ENCODE data around the gene DDR2. TPM values are rescaled to one million over a fixed set of nuclear protein-coding genes. Genes with fewer than 3 reads are reported as not detected.
A peak's percentile ranks its signal among the peaks of the same experiment; 100 is the strongest.
"Not testable (repeated sequence)": the region's sequence is repeated elsewhere in the genome, so short reads cannot be mapped to it uniquely, and the experiment has no call there.

Gene DDR2
- total RNA-seq (19.8 TPM), polyA plus RNA-seq (ENCODE audit: insufficient read depth, low read depth, low replicate concordance) (3.9 TPM)
- long read RNA-seq, donor 1, partial matches to known transcripts = 0 of 1 reads
- long read RNA-seq, donor 1, other reads (novel, unspliced or antisense) = 0 of 1 reads
- long read RNA-seq, donor 2, partial matches to known transcripts = 0 of 1 reads
- long read RNA-seq, donor 2, other reads (novel, unspliced or antisense) = 0 of 1 reads
- long read RNA-seq, donor 3 = 0 reads
- long read RNA-seq, donor 4 = 0 reads
- long read RNA-seq, donor 5, partial matches to known transcripts = 0 of 1 reads
- long read RNA-seq, donor 5, other reads (novel, unspliced or antisense) = 0 of 1 reads
- long read RNA-seq, donor 6, partial matches to known transcripts = 0 of 1 reads
- long read RNA-seq, donor 6, other reads (novel, unspliced or antisense) = 0 of 1 reads
- long read RNA-seq, donor 7, partial matches to known transcripts = 4 of 7 reads
- long read RNA-seq, donor 7, other reads (novel, unspliced or antisense) = 1 of 7 reads
- long read RNA-seq, donor 8 = 0 reads
- long read RNA-seq, donor 9 = 0 reads
- long read RNA-seq, donor 10 = 0 reads

- no peak for TF ChIP-seq CTCF (IDR thresholded peaks at IDR 0.05; ENCODE audit: borderline replicate concordance, extremely low read depth, insufficient read depth)
- no peak for FAIRE-seq
- no peaks in the 10 kb centered on the region for H3K27me3 ChIP-seq (ENCODE audit: control insufficient read depth, insufficient read depth, low read length)
- H3K4me3 ChIP-seq (ENCODE audit: low read length in 3 of 3) = peak within 1 kb of the TSS; percentile 43 to 68 (median 56)
- H3K27ac ChIP-seq (ENCODE audit: low read depth in 2 of 2, low read length in 2 of 2) = peak within 1 kb of the TSS; percentile 54 to 74
- no peaks in the 10 kb centered on the region for H3K4me1 ChIP-seq (ENCODE audit: control insufficient read depth in 2 of 3, insufficient read depth in 2 of 3, low read depth in 1 of 3, low read length in 3 of 3)
- intact Hi-C loops (cut with DNase I) = no loop called here
- H3K36me3 ChIP-seq (ENCODE audit: control insufficient read depth in 2 of 3, insufficient read depth in 3 of 3, low read length in 3 of 3) = no peaks in the 10 kb centered on the region
- no peaks in the 10 kb centered on the region for H3K9me3 ChIP-seq (ENCODE audit: control insufficient read depth in 2 of 3, insufficient read depth in 1 of 3, low read length in 3 of 3)
- DNase-seq = peak in 4 of 5 donors; percentile 39 to 93 (median 64)
- peak within 1 kb of the TSS in 2 of 3 donors; percentile 4 to 33 for H3K9ac ChIP-seq (ENCODE audit: low read length in 3 of 3)
Measured at GRCh38 chr1:162632217-162632666, at the start of gene DDR2. DDR2 (plus strand) TSS chr1:162632464; CDS start chr1:162719064, 86,600 bp downstream.

GRCh38 chr1:162582901-162583300 is 49.4 kb upstream of the DDR2 start:
- FAIRE-seq; H3K9me3 ChIP-seq (ENCODE audit: control insufficient read depth in 2 of 3, insufficient read depth in 1 of 3, low read length in 3 of 3); H3K27ac ChIP-seq (ENCODE audit: low read depth in 2 of 2, low read length in 2 of 2); H3K4me3 ChIP-seq (ENCODE audit: low read length in 3 of 3); intact Hi-C loops (cut with DNase I); H3K4me1 ChIP-seq (ENCODE audit: control insufficient read depth in 2 of 3, insufficient read depth in 2 of 3, low read depth in 1 of 3, low read length in 3 of 3); H3K27me3 ChIP-seq (ENCODE audit: control insufficient read depth, insufficient read depth, low read length); H3K9ac ChIP-seq (ENCODE audit: low read length in 3 of 3); DNase-seq: not testable (repeated sequence)
- peaks cover 0 to 14% (median 5%) of the 10 kb centered on the region in 3 donors for H3K36me3 ChIP-seq (ENCODE audit: control insufficient read depth in 2 of 3, insufficient read depth in 3 of 3, low read length in 3 of 3)

- intact Hi-C loops (cut with DNase I); H3K9ac ChIP-seq (ENCODE audit: low read length in 3 of 3); H3K27ac ChIP-seq (ENCODE audit: low read depth in 2 of 2, low read length in 2 of 2); H3K27me3 ChIP-seq (ENCODE audit: control insufficient read depth, insufficient read depth, low read length); FAIRE-seq; DNase-seq; H3K9me3 ChIP-seq (ENCODE audit: control insufficient read depth in 2 of 3, insufficient read depth in 1 of 3, low read length in 3 of 3); H3K4me3 ChIP-seq (ENCODE audit: low read length in 3 of 3); H3K4me1 ChIP-seq (ENCODE audit: control insufficient read depth in 2 of 3, insufficient read depth in 2 of 3, low read depth in 1 of 3, low read length in 3 of 3): not testable (repeated sequence)
- H3K36me3 ChIP-seq (ENCODE audit: control insufficient read depth in 2 of 3, insufficient read depth in 3 of 3, low read length in 3 of 3) = peaks cover 0 to 13% (median 8%) of the 10 kb centered on the region in 3 donors
Measured at GRCh38 chr1:162585101-162585500, 47.2 kb upstream of the DDR2 start.

GRCh38 chr1:162587347-162587746 is 44.9 kb upstream of the DDR2 start:
- DNase-seq = peak in 2 of 5 donors; percentile 4
- Histone ChIP-seq H3K4me1 (ENCODE audit: control insufficient read depth in 2 of 3, insufficient read depth in 2 of 3, low read depth in 1 of 3, low read length in 3 of 3) (no peaks in the 10 kb centered on the region), H3K27me3 (ENCODE audit: control insufficient read depth, insufficient read depth, low read length) (no peaks in the 10 kb centered on the region), H3K9ac (ENCODE audit: low read length in 3 of 3) (no peak overlapping the region), H3K4me3 (ENCODE audit: low read length in 3 of 3) (no peak overlapping the region), H3K36me3 (ENCODE audit: control insufficient read depth in 2 of 3, insufficient read depth in 3 of 3, low read length in 3 of 3) (peaks cover 0 to 5% (median 4%) of the 10 kb centered on the region in 3 donors), H3K27ac (ENCODE audit: low read depth in 2 of 2, low read length in 2 of 2) (no peak overlapping the region), H3K9me3 (ENCODE audit: control insufficient read depth in 2 of 3, insufficient read depth in 1 of 3, low read length in 3 of 3) (no peaks in the 10 kb centered on the region)
- TF ChIP-seq CTCF (IDR thresholded peaks at IDR 0.05; ENCODE audit: borderline replicate concordance, extremely low read depth, insufficient read depth) = no peak
- FAIRE-seq = no peak
- intact Hi-C loops (cut with DNase I) = no loop called here
